SK-N-MC (cell line): ENCODE results near the gene NUS1.

ENCODE experiments used
- EZH2 ChIP-seq: fragments of 200-600 bp; sonication (generic); IDR thresholded peaks from one replicate; pipeline ENCODE4 v1.6.1; 2017; ENCODE audit warnings: antibody characterized with exemption
- FOXP2 ChIP-seq: optimal IDR thresholded peaks from 2 replicates; pipeline ENCODE3; 2011; ENCODE audit warnings: mild to moderate bottlenecking, moderate library complexity; ENCODE audit not compliant: insufficient read depth; ENCODE audit errors: extremely low read length, control extremely low read depth
- POLR2AphosphoS5 ChIP-seq: IDR thresholded peaks from 2 replicates; pipeline ENCODE4 v1.6.1; 2012; ENCODE audit warnings: mild to moderate bottlenecking, low read depth, low read length, borderline replicate concordance

GRCh38 chr6:117637770-117638169 is 37.5 kb upstream of the NUS1 start:
- no peak for TF ChIP-seq EZH2
- no peak for TF ChIP-seq POLR2AphosphoS5
- TF ChIP-seq FOXP2 = no peak
